Measurements from ENCODE around the gene SCGB1D1.

SCGB1D1 gene, protein sequence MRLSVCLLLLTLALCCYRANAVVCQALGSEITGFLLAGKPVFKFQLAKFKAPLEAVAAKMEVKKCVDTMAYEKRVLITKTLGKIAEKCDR

DNA sequence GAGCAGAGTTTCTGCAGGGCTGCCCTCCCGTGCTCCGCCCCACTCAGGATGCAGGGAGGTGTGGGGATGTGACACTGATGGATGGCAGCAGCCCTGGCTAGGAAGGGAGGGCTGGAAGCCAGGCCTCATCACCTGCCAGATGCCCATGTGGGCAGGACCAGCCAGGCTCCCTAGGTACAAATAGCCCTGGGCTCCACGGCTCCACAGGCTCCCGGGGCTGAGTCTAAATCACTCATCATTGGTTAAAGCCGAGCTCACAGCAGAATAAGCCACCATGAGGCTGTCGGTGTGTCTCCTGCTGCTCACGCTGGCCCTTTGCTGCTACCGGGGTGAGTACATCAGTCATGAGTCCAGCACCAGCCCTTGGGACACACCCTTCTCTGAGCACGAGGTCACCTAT is at the start of gene SCGB1D1:
Gene SCGB1D1 (plus strand): TSS at position 206 of the 400 bp plus-strand sequence. CDS start 69 bp downstream, at position 275.
- DNase-seq, result peak; percentile 88

DNA sequence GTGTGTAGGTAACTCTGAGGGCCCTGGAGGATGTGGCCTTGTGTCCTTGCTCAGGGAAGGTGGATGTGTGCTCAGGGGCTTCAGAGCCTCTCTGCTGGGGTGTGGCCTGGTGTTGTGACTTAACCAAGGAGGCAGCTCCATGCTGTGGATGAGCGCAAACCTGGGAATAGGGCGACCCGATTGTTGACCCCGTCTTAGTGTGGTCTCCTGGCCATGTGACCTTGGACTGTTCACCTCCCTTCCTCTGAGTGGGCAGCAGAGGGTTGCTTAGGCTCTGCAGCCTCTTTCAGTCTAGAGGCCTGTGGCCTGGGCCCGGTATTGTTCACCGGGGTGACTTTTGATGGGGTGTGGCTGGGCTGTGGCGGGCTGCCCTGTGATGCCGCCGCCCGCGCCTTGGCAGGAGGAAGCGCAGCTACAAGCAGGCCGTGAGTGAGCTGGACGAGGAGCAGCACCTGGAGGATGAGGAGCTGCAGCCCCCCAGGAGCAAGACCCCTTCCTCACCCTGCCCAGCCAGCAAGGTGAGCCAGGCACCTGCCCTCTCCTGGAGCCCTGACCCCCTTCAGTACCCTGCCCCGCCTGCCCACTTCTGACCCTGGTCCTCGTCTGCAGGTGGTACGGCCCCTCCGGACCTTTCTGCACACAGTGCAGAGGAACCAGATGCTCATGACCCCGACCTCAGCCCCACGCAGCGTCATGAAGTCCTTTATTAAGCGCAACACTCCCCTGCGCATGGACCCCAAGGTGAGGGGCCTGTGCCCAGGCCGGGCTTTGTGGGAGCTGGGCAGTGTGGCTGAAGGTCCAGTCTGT is 49.5 kb upstream of the SCGB1D1 start:
- no peak for DNase-seq

DNA sequence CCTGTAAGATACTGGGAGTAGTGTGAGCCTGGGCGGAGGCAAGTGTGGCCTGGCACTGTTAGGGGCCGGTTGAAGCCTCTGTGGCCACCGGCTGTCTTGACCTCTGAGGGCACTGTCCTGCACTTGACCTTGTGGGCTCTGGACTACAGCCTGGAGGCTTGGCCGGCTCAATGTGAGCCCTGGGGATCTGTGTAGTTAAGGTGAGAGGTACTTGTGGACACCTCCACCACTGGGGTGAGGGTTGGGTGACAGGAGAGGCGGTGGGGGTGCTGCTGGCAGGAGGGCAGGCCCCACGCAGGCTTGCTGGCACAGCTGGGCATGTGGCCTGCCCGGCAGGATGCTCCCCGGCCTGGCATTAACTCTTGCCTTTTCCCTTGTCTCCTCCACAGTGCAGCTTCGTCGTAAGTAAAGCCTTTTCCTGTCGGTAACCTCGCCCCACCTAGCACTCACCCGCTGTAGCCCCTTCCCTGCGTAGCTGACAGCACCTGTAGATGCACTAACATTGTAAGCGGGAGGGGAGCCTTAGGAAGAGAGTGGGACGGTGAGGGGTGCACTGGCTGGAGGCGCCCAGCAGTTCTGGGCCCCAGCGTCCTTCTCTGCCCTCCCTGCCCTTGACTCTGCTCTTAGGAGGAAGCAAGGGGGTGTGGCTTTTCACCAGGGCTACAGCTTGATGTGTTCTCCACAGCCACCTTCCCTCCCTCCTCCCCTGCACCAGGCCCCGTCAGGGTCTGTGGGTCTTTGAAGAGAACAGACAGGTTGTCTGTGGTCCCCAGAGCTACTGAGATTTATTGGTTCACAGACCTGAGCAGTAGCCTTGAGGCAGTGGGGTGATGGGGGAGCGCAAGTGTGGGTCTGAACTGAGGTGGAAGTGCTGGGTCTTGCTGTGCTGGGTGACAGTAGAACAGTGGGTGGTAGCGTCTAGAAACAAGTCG is 48.6 kb upstream of the SCGB1D1 start:
- no peak for DNase-seq

DNA sequence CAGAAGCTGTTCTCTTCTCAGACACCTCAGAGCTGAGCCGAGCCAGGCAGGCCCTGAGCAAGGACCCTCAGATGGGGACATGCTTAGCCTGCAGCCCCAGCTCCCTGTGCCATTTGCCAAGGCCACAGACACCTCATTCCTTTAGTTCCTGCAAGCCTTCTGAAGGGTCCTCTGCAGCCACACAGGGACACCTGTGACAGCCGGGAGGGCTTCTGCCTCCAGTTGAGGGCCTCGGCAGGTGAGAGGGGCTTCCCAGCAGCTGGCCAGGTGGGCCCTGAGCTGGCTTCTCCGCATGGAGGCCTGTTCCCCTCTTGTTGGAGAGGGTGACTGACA is 48.0 kb upstream of the SCGB1D1 start:
- no peak for DNase-seq

DNA sequence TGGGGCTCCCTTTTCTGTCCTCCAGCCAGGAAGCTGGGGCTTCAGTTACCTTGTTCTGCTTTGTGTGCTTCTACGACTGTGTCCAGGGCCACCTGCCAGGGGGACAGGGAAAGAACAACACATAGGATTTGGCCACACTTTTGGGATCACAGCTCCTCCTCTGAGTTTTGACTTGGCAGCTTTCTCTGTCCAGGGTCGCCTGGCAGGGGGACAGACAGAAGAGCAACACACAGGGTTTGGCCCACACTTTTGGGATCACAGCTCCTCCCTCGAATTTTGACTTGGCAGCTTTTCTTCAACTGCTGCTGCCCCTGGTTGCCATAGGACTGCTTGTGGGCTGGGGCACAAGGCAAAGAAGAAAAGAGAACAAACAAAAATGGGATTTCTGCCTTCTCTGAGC is 47.1 kb upstream of the SCGB1D1 start:
- DNase-seq, result no peak

DNA sequence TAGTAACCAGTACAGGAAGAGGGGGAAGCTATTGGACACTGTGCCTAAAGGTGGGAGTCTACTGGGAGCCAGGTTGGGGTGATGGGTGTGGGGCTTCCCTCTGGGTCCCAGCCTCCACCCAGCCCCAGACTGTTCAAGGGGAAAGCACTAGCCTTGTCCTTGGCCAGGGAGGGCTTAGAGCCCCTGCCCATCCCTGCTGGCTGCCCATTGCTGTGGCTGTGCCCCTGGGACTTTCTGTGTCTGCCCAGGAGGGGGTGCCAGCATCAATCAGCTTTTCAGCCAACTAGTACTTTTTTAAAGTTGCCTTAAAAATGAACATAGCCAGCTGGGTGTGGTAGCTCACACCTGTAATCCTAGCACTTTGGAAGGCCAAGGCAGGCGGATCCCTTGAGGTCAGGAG is 46.3 kb upstream of the SCGB1D1 start:
- no peak for DNase-seq

DNA sequence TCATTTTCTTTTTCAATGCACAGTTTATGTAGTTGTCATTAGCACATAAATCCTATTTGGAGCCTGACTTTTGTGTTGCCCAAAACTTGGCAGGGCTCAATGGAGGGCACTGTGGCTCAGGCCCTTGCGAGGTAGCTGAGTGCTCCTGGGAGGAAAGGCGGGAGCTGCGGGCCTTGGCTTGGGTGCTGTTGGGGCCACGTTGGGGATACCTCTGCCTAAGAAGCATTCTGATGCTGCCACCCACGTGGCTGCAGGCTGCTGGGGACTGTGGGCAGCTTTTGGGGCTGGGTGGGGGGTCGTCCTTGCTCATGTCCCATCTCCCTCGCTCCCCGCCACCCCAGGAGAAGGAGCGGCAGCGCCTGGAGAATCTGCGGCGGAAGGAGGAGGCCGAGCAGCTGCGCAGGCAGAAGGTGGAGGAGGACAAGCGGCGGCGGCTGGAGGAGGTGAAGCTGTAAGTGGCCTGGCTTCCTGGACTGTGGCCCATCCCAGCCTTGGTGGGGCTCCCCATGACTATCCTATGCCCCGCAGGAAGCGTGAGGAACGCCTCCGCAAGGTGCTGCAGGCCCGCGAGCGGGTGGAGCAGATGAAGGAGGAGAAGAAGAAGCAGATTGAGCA is 45.3 kb upstream of the SCGB1D1 start:
- DNase-seq, result no peak

DNA sequence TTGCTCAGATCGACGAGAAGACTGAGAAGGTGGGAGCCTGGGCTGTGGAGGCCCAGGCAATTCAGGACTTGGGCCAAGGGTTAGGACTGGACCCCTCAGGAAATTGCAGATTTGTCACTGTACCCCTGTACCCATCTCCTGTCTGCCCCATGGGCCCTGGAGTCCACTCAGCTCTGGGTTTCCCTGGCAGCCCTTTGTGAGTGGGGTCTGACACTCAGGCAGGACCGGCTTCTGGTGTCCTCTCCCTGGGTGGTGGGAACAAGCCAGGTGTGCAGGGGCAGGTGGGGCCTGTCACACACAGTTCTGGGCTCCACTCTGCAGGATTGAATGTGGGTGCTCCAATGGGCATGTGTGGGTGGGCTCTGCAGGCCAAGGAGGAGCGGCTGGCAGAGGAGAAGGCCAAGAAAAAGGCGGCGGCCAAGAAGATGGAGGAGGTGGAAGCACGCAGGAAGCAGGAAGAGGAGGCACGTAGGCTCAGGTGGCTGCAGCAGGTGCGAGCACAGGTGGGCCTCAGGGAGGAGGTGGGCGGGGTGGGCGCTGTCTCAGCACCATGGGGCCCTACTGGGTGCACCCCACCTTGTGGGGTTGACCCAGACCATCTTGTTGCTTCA is 44.6 kb upstream of the SCGB1D1 start:
- DNase-seq, result no peak

DNA sequence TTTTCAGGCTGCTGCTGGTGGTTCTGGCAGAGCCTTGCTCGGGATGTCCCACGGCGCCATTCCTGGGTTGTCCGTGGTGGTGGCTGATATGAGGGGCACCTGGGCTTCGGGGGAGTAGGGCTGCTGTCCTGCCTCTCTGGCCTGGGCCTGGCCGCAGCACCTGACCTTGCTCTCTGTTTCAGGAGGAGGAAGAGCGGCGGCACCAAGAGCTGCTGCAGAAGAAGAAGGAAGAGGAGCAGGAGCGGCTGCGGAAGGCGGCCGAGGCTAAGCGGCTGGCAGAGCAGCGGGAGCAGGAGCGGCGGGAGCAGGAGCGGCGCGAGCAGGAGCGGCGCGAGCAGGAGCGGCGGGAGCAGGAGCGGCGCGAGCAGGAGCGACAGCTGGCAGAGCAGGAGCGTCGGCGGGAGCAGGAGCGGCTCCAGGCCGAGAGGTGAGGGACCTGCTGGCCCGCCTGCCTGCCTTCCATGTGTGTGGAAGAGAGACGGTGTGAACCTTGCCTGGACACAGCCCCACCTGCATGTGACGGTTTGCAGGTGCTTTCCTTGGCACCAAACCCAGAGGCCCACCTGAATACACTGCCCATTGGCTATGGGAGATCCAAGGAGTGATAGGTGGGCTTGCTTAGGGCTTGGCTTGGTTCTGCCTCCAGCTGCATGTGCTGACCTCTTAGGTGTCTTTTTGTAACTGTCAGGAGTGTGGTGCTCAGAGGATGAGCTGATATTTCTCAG is 43.4 kb upstream of the SCGB1D1 start:
- DNase-seq, result no peak

DNA sequence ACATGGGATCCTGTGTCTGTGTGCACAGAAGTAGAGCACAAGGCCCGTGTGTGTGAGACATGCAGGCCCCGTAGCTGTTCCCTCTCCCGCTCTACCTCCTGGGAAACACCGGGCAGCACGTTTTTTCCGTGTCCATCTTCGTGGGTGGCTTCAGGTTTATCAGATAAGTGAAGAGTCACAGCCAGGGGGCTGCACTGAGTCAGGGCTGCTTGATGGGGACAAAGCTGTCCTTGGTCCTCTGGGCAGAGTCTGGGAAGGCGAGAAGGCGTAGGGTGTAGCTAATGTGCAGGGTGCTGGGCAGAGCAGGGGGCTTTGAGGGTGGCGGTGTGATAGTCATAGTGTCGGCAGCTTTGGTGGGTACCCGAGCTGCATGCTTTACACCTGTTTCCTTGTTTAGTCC is 42.5 kb upstream of the SCGB1D1 start:
- DNase-seq, result no peak

DNA sequence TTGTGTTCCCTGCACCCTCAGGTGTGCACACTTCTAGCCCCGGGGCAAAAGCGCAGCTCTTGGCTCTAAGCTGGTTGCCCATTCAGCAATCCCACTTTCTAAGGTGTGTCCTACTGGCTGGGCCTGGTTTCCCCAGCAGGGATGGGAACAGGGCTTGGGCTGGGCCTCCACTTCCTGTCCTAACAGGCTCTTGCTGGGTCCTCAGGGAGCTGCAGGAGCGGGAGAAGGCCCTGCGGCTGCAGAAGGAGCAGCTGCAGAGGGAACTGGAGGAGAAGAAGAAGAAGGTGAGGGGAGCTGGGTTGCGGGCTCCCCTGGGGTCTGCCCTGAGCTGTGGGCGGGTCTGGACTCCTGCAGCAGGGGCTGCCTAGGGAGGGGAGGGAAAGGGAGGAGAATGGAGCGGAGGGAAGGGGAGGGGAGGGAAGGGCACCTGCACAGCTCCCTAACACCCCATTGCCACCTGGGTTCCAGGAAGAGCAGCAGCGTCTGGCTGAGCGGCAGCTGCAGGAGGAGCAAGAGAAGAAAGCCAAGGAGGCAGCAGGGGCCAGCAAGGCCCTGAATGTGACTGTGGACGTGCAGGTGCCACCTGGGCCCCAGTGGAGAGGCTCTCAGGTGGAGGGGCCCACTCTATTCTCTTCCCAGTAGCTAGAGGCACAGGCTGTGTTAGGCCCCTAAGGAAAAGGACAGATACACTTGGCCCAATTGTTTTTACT is 41.6 kb upstream of the SCGB1D1 start:
- peak; percentile 20 for DNase-seq

DNA sequence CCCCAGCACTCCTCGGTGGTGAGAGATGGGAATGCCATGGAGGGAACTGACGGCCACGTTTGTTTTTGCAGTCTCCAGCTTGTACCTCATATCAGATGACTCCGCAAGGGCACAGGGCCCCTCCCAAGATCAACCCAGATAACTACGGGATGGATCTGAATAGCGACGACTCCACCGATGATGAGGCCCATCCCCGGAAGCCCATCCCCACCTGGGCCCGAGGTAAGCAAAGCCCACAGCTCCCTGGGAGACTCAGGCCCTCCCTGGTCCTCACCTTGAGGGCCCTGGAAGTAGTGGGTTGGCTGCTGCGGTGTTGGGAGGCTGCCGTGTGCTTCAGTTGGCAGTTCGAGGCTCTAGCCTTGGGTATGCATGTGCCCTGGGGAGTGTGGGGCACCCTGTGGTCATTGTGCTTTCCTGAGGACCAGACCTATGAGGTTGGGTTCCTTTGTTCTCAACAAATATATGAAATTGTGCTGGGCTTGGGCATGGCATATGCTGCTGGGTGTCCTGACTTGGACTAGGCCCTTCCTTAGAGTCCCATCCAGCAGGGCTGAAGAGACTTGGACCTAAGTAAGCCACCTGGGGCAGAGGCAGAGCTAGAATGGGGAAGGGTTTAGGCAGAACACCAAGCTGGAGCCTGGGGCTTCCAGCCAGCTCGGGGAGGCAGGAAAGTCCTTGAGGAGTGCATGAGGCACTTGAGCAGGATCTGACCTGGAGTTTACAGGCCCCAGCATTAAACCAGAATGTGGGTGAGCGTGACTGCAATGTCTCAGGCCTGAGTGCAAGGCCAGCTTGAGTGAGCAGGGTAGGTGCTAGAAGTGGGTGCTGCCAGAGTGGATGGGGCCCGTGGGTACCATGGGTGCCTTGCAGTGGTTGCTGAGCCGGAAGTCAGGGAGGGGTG is 39.8 kb upstream of the SCGB1D1 start:
- DNase-seq, result no peak

DNA sequence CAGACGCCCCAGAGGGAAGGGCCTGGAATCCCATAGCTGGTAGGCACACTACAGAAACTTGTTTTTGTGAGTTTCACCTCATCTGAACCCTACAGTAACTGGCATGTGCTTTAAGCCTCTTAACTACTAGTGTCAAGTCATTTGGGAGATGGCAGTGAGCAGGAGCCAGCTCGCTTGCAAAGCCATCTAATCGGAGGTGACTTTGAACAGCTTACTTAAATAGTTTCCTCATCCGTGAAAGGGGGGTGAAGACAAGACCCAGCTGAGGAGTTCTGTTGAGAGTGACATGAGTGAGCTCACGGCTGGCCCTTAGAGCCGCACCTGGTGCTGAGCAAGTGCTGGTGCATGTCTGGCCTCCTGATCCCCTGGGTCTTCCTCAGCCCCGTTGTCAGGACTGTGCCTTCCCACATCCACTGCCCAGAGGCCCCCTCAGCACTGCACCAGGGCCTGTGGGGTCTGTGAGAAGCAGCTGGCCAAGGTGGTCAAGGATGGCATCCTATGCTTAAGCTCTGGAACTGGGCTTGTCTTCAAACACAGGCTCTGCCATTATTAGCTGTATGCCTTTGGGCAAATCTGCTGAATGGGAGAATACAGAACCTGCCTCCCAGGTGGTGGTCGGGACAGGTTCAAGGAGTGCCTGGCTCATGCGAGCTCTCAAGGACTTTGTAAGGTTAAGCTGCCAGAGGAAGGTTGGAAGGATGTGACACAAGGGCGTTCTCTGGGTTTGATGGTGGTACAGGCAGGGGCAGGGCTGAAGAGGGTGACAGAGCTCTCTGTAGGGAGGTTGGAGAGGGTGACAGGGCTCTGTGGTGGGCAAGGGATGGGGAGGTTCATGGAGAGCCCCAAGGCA is 38.9 kb upstream of the SCGB1D1 start:
- no peak for DNase-seq

DNA sequence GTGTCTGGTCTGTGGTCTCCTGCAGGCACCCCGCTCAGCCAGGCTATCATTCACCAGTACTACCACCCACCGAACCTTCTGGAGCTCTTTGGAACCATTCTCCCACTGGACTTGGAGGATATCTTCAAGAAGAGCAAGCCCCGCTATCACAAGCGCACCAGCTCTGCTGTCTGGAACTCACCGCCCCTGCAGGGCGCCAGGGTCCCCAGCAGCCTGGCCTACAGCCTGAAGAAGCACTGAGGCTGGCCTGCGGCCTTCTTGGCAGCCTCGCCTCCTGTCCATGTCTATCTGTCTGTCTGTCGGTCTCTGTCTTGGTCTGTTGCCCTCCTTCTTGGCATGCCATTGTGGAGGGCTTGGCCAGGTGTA is 38.3 kb upstream of the SCGB1D1 start:
- DNase-seq, result no peak

DNA sequence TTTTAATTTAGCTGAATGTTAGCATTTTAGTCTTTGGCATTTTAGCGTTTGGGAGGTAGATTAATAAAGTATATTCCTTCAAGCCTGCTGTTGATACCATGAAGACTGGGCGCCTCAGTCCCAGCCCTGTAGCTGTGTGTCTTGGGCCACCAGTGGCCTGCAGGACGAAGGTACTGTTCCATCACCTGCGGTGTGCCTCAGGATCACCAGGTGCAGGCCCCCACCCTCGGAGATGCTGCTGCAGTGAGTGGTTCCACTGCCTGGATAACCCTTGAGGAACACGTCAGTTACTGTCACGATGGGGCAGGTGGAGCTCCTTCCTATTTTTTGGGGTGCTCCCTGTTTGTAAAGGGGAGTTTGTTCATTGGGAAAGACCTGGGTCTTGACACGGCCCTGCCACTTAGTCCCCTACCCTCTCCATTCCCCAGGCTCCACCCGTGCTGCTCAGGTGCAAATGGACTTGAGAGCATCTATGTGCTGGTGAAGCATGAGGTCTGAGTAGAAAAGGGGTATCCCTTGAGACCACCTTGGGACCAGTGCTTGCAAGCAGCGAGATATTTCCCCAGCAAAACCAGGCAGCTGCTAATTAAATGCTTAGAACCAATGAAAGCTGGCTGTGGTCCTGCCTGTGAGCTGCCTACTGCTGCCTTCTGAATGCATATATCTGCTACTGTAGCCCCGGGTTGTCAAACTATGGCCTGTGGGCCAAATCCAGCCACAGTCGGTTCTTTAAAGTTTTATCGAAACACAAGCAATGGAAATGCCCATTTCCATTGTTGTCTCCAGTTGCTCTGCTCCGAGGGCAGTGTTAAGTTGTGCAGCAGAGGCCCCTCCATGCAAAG is 37.5 kb upstream of the SCGB1D1 start:
- DNase-seq, result no peak

DNA sequence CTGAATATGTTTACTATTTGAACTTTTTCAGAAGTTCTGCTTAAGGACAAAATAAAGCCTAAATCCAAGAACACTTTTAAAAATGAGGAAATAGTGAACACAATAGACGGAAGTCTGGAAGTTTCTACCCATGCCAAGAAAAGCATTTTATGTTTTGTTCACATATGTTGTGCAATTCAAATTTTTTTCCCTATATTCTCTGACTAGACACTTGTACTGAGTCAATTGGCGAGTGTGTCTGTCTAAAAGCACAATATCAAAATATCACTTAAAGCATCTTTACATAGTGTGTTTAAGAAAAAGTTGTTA is 37.0 kb upstream of the SCGB1D1 start:
- DNase-seq, result no peak

DNA sequence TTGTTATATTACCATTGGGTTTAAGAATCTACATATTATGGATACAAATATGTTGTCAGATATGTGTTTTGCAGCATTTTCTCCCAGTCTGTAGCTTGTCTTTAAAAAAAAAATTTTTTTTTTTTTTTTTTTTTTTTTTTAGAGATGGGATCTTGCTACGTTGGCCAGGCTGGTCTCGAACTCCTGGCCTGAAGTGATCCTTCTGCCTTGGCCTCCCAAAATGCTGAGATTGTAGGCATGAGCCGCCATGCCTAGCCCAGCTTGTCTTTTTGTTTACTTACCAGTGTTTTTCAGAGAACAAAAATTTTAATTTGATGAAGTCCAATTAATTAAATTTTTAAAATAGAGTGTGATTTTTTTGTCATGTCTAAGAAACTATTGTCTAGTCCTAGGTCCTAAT is 36.4 kb upstream of the SCGB1D1 start:
- DNase-seq, result no peak

DNA sequence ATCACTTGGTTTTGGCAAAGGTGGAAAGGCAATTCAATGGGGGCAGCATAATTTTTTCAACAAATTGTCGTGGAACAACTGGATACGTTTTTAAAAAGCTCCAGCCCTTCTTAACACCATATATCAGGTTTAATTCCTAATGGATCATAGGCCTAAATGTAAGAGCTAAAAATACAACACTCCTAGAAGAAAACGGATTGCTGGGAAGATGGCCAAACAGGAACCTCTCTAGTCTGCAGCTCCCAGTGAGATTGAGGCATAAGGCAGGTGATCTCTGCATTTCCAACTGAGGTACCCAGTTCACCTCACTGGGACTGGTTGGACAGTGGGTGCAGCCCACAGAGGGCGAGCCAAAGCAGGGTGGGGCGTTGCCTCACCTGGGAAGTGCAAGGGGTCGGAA is 32.4 kb upstream of the SCGB1D1 start:
- no peak for DNase-seq

DNA sequence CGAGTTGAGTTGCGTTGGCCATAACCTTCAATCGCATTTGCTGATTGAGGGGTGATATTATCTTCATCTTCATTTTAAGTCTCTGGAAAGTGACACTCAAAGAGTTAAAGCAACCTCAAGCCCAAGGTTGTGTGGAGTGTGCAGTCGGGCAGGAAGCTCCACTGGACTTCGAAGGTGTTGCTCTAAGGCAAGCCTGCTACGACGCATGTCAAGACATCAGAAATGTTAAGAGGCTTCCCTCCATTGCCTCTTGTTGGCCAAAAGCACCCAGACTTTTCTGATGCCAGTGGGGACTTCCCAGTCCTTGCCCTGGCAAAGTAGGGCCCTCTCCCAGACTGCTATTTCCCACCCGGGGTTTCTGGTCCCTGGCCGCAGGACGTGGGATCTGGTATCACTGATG is 23.6 kb upstream of the SCGB1D1 start:
- DNase-seq, result no peak

Data from NCI-H69 (cell line).